ENCODE results near the gene VSTM4. TPM values are rescaled to one million over a fixed set of nuclear protein-coding genes. Genes with fewer than 3 reads are reported as not detected.

Gene VSTM4
- total RNA-seq, 4 donors from 2014 or later: 13.4 to 38.2 (median 25.9) TPM

- TF ChIP-seq CTCF (IDR thresholded peaks at IDR 0.05; ENCODE audit: low read depth): no peak
Observed at GRCh38 chr10:49112851-49113250, 2.5 kb downstream of the VSTM4 start.

DNA sequence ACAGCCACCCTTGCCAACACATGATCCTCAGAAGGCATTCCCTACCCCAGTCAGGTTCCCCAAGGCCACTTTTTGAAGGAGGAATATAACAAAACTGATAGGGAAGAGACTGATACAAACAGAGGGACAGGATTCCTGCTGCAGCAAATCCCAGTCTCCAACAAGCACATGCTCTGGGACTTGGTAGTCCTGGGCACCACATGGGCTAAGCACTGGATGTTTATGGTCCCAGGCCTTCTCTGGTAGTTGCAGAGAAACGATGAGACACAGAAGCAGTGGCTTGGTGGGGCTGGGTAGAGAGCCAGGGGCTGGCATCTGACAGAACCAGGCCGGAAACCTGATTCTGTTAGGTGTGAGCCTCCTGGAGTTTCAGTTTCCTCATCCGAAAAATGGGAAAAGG is 3.2 kb downstream of the VSTM4 start:
- no peak for TF ChIP-seq CTCF (IDR thresholded peaks at IDR 0.05; ENCODE audit: low read depth)

DNA sequence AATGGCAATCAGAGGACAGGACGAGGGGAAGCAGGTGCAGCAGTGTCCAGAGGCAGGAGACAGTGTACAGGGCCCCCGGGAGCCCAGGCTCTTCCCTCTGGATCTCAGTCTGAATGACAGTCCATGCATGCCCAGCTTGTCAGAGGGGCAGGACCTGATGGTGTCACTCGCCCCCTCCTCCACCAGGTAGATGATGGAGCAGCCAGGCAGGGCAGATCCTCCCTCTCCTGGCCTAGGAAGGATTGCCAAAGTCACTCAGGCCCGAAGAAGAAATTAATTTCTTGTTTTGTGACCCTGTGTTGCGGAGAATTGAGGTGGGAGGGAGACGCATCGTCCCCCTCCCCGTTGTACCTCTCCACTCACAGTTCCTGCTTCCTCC is 4.0 kb downstream of the VSTM4 start:
- no peak for TF ChIP-seq CTCF (IDR thresholded peaks at IDR 0.05; ENCODE audit: low read depth)

- TF ChIP-seq CTCF (IDR thresholded peaks at IDR 0.05; ENCODE audit: low read depth): no peak
Observed at GRCh38 chr10:49110684-49111319, 4.5 kb downstream of the VSTM4 start.

DNA sequence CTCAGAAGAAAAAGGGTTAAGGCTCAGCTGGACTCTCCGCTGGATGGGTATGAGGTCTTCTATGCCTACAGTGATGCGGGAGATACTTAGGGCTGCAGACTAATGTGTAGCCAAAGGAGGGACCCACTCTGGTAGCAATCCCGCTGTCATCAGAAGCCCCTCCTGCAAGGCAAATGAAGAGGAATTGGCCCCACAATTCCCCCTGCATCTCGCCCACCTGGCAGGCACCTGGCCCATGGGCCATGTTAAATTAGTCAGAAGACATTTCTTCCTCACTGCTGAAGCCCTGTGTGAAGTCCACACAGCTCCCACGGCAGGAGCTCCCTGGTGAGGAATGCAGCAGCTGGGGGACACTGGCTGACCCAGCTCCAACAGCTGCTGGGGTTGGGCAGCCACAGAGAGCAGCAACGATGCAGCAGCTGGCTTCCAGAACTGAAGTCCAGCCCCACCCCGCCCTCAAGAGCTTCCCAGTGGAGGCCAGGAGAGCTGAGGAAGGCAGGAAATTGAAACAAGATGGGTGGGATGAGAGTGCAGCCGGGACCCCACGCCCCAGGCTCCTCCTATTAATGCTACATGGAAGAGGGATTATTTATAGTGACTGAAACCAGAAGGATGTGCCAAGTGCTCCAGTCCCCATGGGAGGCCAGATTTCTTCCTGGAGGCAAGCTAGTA is 5.5 kb downstream of the VSTM4 start:
- TF ChIP-seq CTCF (IDR thresholded peaks at IDR 0.05; ENCODE audit: low read depth): no peak

- no peak for TF ChIP-seq CTCF (IDR thresholded peaks at IDR 0.05; ENCODE audit: low read depth)
Observed at GRCh38 chr10:49108656-49109055, 6.7 kb downstream of the VSTM4 start.

GRCh38 chr10:49107887-49108267 is 7.4 kb downstream of the VSTM4 start:
- TF ChIP-seq CTCF (IDR thresholded peaks at IDR 0.05; ENCODE audit: low read depth): no peak

All from subcutaneous adipose tissue (tissue), 4 donors.